GM12864 (cell line): ENCODE results near the gene SQOR.
A peak's percentile ranks its signal among the peaks of the same experiment; 100 is the strongest.

Experiments used
- DNase-seq: peaks from one replicate; pipeline ENCODE4 v3.0.0-alpha.2; 2011; ENCODE audit warnings: low read depth
- H3K4me3 ChIP-seq: 2 replicates; pipeline ENCODE4 v1.5.1; 2011; ENCODE audit warnings: mild to moderate bottlenecking, low read depth, low read length, control low read depth
- CTCF ChIP-seq: IDR thresholded peaks from 2 replicates; pipeline ENCODE4 v1.5.1; 2011; ENCODE audit warnings: low read depth, mild to moderate bottlenecking, moderate library complexity, low read length, control low read depth, inconsistent platforms; ENCODE audit errors: missing control alignments

The SQOR gene

GRCh38 chr15:45690581-45691260, 55.9 kb downstream of the SQOR start:
- no peak for TF ChIP-seq CTCF
- no peak for DNase-seq
- no peak overlapping the region for H3K4me3 ChIP-seq

GRCh38 chr15:45701108-45701507, 66.3 kb downstream of the SQOR start:
- no peak overlapping the region for H3K4me3 ChIP-seq
- no peak for TF ChIP-seq CTCF
- DNase-seq: no peak

- no peak overlapping the region for H3K4me3 ChIP-seq
- no peak for DNase-seq
- TF ChIP-seq CTCF: no peak
Measured at GRCh38 chr15:45702041-45702440, 67.2 kb downstream of the SQOR start.

DNA sequence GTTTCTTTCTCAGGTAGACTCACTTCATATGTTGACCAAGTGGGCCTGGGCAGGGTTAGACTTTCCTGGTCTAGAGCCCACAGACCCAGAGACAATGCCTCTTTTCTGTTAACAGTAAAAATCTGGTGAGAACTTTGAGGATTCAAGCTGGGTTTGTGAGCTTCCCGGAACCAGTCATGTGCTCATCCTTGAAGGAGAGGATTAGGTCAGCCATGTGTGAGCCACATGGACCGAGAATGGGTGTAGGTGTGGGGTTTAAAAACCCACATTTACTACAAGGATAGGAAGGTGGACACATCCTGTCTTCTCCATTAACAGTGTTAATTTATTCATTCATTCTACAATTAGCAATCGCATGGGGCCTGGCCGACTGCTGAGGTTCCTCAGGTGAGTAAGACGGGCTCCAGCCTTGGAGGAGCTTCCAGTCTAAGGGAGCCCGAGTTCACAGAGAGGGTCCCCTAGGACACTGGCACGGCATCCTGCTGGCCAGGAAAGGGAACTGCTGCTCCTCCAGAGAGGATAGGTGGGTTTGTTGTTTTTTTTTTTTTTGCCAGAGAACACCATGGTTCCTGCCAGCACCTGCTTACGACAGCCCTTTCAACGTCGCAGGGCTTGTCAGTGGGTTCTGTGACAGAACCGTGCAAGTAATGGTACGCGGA, 69.0 kb downstream of the SQOR start:
- peak; percentile 35 for TF ChIP-seq CTCF
- no peak overlapping the region for H3K4me3 ChIP-seq
- no peak for DNase-seq

- TF ChIP-seq CTCF: no peak
- H3K4me3 ChIP-seq: peak overlapping the region; percentile 63
- DNase-seq: no peak
Measured at GRCh38 chr15:45704329-45705249, 69.8 kb downstream of the SQOR start.

DNA sequence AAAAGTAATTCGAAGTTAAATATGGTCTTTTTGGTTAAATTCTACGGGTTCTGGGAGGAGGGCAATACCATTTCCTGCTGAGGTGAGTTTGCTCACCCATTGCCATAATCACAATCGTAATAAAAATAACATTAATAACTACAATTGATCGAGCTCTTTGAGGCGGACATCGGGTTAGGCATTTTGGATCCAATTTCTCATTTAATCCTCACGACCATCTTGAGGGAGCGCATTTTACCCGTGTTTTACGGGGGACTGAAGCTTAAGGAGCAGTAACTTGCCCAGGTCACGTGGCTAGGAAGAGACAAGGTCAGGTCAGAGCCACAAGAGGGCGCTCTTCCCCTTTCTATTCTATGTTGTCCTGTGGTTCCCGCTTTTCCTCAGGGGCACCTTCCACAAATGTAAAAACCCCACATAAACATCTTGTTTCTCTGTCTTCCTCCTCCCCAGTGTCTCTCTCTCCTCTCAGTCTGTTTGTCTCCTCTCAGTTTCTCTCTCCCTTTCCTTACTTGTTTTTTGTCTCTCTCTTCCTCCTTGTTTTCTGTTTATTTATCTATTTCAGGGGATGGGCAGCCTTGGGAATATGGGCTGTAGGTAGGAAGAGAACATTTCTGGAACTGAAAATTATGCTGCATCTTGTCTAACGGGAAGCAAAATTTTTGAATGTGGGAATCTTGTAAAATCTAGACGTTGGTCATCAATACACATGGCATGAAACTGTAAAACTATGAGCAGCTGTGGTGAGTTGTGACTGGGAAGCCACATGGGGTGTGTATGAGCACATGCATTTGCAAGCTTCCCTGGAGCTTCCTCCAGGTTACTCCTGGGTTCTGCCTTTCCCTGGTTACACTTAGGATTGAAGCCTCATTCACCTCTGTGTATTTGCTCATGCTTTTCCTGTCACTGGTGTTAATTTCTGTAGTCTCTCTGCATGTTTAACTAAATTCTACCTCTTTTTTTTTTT, 71.0 kb downstream of the SQOR start:
- peak overlapping the region; percentile 63 for H3K4me3 ChIP-seq
- peak; percentile 44 for DNase-seq
- TF ChIP-seq CTCF: peak; percentile 89
